Measurements from ENCODE around the gene MAEA. TPM values are rescaled to one million over a fixed set of nuclear protein-coding genes. Genes with fewer than 3 reads are reported as not detected.

MAEA gene
- total and polyA plus RNA-seq, 2 of the 8 experiments (the other 6 are each of a cell fraction or from before 2014, with no cell fraction given): 75.8 to 133 TPM

GRCh38 chr4:1350169-1350520 lies 60.5 kb downstream of the MAEA start (continued):
- no peak for TF ChIP-seq SP1 (IDR thresholded peaks at IDR 0.05; ENCODE audit: low read depth, low read length)

Data from H1 (cell line).